HepG2 (cell line): ENCODE data around the gene CLCN4. TPM values are rescaled to one million over a fixed set of nuclear protein-coding genes. Genes with fewer than 3 reads are reported as not detected.
A peak's percentile ranks its signal among the peaks of the same experiment; 100 is the strongest.

ENCODE experiments used
- DNMT1 ChIP-seq: sonication (generic); formaldehyde crosslinking; IDR thresholded peaks from 2 replicates; pipeline ENCODE4 v1.5.1; 2020; ENCODE audit warnings: mild to moderate bottlenecking, missing genetic modification reagents
- GATA4 ChIP-seq: sonication (generic); IDR thresholded peaks from 2 replicates; pipeline ENCODE4 v1.6.1; 2016; ENCODE audit warnings: antibody characterized with exemption, low read depth, borderline replicate concordance
- PPARG ChIP-seq: conservative IDR thresholded peaks from 2 replicates; pipeline ENCODE4 v1.6.1; 2016; ENCODE audit warnings: missing biosample characterization, missing genetic modification reagents
- SATB2 ChIP-seq: sonication (generic); formaldehyde crosslinking; IDR thresholded peaks from 2 replicates; pipeline ENCODE4 v1.5.0; 2020; ENCODE audit warnings: missing genetic modification reagents
- SP1 ChIP-seq, 2 experiments: fragments of 450-650 bp in 1 of 2; sonication (generic) in 1 of 2; formaldehyde crosslinking in 1 of 2; IDR thresholded peaks; 2 replicates each; pipeline versions ENCODE4 v1.4.0 to v1.6.1; 2016 to 2020; ENCODE audit warnings: missing genetic modification reagents in 1 of 2
- TOPORS ChIP-seq: sonication (generic); formaldehyde crosslinking; IDR thresholded peaks from 2 replicates; pipeline ENCODE4 v1.8.0; 2023; ENCODE audit warnings: mild to moderate bottlenecking, missing genetic modification reagents
- ZBED4 ChIP-seq: sonication (generic); formaldehyde crosslinking; IDR thresholded peaks from 2 replicates; pipeline ENCODE4 v1.4.0; 2020; ENCODE audit warnings: missing genetic modification reagents, borderline replicate concordance
- ZFP90 ChIP-seq: sonication (generic); formaldehyde crosslinking; IDR thresholded peaks from 2 replicates; pipeline ENCODE4 v1.8.0; 2022; ENCODE audit warnings: missing genetic modification reagents, mild to moderate bottlenecking, inconsistent platforms, borderline replicate concordance
- ZNF142 ChIP-seq: sonication (generic); formaldehyde crosslinking; IDR thresholded peaks from 2 replicates; pipeline ENCODE4 v1.4.0; 2020; ENCODE audit warnings: missing genetic modification reagents
- ZNF264 ChIP-seq: sonication (generic); formaldehyde crosslinking; IDR thresholded peaks from 2 replicates; pipeline ENCODE4 v1.4.0; 2020; ENCODE audit warnings: missing genetic modification reagents
- ZNF335 ChIP-seq: sonication (generic); formaldehyde crosslinking; IDR thresholded peaks from 2 replicates; pipeline ENCODE4 v1.4.0; 2020; ENCODE audit warnings: missing genetic modification reagents
- ZNF549 ChIP-seq: sonication (generic); formaldehyde crosslinking; IDR thresholded peaks from 2 replicates; pipeline ENCODE4 v1.5.0; 2020; ENCODE audit warnings: missing genetic modification reagents
- polyA plus RNA-seq, 8 experiments: library from polyadenylated mRNA; depleted of rRNA in 3 of 8; stranded (reverse) in 7 of 8; unstranded in 1 of 8; fragments of >200 nt; fragmentation: Illumina TruSeq in 4 of 8; extraction: Trizol in 4 of 8; gene quantifications; 2 replicates each; pipeline versions ENCODE4 v1.2.1 to v1.2.3, GENCODE V29; 2011 to 2016; ENCODE audit warnings: low read depth in 4 of 8, missing spikeins in 1 of 8, mixed read lengths in 1 of 8; ENCODE audit not compliant: insufficient read depth in 1 of 8
- total RNA-seq, 5 experiments: library from RNA; depleted of rRNA; stranded (reverse); fragments of >200 nt; fragmentation: Illumina TruSeq; extraction: Trizol; gene quantifications; 2 replicates each; pipeline ENCODE4 v1.2.3, GENCODE V29; 2016; ENCODE audit warnings: low read depth in 1 of 5
- TF ChIP-seq, protein P1 (sequence below): sonication (generic); formaldehyde crosslinking; IDR thresholded peaks from 2 replicates; pipeline ENCODE4 v1.8.1; 2023; ENCODE audit warnings: missing genetic modification reagents, inconsistent platforms, borderline replicate concordance
- TF ChIP-seq, protein P2 (sequence below): sonication (generic); formaldehyde crosslinking; IDR thresholded peaks from 2 replicates; pipeline ENCODE4 v1.4.0; 2020; ENCODE audit warnings: mild to moderate bottlenecking, missing genetic modification reagents, borderline replicate concordance
- TF ChIP-seq, protein P3 (sequence below): IDR thresholded peaks from 2 replicates; pipeline ENCODE4 v1.6.1; 2016

The CLCN4 gene
- total and polyA plus RNA-seq, 2 of the 13 experiments (the other 11 are each of a cell fraction or from before 2014, with no cell fraction given): 1.8 to 2.5 TPM

DNA sequence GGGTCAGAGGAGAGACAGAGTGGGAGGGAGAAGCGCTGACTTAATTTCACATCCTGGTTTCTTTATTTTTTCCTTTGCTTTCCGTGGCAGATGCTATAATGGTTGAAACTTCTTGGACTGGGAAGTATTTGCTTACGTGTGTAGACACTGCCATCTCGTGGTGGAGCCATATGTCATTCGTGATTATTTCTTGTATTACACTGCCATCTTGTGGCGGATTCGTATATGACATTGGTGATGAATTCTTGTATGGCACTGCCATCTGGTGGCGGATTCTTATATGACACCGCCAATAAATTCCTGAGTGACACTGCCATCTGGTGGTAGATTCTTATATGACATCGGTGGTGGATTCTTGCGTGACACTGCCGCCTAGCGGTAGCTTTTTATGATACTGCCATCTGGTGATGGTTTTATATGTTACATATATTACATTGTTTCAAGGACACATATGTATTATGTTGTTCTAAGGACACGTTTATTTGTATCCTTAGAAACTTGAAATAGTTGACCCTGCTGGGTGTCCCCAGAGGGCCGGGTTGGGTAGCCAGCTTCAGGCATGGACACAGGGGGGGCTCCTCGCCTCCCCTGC lies 37.3 kb upstream of the CLCN4 start (continued):
- TF ChIP-seq ZBED4 (CRISPR knock-in tag) (no peak), SP1 (IDR thresholded peaks at IDR 0.05) (no peak), SP1 (CRISPR knock-in tag; IDR thresholded peaks at IDR 0.05) (no peak), ZNF264 (no peak), ZNF335 (CRISPR knock-in tag) (no peak), ZNF142 (no peak), DNMT1 (CRISPR knock-in tag) (no peak), GATA4 (no peak), ZFP90 (CRISPR knock-in tag) (no peak), TOPORS (CRISPR knock-in tag) (peak; percentile 86), PPARG (CRISPR knock-in tag) (peak; percentile 34; the same call in 1 of the 2 replicates), ZNF549 (CRISPR knock-in tag) (no peak), SATB2 (CRISPR knock-in tag) (no peak)
- TF ChIP-seq, protein P1, sequence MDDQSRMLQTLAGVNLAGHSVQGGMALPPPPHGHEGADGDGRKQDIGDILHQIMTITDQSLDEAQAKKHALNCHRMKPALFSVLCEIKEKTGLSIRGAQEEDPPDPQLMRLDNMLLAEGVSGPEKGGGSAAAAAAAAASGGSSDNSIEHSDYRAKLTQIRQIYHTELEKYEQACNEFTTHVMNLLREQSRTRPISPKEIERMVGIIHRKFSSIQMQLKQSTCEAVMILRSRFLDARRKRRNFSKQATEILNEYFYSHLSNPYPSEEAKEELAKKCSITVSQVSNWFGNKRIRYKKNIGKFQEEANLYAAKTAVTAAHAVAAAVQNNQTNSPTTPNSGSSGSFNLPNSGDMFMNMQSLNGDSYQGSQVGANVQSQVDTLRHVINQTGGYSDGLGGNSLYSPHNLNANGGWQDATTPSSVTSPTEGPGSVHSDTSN: no peak
- TF ChIP-seq, protein P2, sequence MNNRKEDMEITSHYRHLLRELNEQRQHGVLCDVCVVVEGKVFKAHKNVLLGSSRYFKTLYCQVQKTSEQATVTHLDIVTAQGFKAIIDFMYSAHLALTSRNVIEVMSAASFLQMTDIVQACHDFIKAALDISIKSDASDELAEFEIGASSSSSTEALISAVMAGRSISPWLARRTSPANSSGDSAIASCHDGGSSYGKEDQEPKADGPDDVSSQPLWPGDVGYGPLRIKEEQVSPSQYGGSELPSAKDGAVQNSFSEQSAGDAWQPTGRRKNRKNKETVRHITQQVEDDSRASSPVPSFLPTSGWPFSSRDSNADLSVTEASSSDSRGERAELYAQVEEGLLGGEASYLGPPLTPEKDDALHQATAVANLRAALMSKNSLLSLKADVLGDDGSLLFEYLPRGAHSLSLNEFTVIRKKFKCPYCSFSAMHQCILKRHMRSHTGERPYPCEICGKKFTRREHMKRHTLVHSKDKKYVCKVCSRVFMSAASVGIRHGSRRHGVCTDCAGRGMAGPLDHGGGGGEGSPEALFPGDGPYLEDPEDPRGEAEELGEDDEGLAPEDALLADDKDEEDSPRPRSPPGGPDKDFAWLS (CRISPR knock-in tag): no peak
- TF ChIP-seq, protein P3, sequence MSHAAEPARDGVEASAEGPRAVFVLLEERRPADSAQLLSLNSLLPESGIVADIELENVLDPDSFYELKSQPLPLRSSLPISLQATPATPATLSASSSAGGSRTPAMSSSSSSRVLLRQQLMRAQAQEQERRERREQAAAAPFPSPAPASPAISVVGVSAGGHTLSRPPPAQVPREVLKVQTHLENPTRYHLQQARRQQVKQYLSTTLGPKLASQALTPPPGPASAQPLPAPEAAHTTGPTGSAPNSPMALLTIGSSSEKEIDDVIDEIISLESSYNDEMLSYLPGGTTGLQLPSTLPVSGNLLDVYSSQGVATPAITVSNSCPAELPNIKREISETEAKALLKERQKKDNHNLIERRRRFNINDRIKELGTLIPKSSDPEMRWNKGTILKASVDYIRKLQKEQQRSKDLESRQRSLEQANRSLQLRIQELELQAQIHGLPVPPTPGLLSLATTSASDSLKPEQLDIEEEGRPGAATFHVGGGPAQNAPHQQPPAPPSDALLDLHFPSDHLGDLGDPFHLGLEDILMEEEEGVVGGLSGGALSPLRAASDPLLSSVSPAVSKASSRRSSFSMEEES (CRISPR knock-in tag): no peak; the same call in 1 of the 2 replicates
